ENCODE measurements around the gene KLHL26.

The KLHL26 gene

DNA sequence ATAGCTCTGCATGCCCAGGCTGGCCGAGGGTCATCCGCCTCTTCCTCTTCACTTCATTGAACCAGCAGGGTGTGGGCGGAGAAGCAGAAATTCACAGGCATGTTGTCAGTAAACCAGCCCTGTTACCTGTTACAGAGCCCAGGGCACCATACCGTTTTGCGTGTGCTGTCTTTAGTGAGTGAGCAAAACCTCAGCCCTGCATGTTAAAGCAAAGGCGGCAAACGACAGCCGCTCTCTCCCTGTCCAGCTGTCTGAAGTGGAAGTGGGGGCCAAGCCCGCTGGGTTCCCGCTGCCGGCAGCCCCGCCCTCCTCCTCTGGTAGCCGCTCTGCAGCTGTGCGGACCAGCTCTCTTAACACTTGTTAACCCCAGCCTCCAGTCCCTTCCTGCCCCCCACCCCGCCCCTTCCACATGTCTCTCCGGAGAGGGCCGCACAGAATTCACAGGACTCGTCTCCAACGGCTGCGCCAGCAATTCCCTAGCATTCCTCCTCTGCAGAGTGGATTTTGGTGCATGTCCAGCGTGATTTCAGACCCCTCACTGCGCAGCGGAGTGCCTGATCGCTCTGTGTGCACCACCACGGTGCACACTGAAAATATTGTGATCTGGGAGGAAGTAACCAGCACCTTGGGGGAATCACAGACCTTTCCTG is 12.7 kb downstream of the KLHL26 start:
- DNase-seq = no peak

GRCh38 chr19:18650021-18650390 is 13.2 kb downstream of the KLHL26 start:
- DNase-seq = no peak

- no peak for DNase-seq
Observed at GRCh38 chr19:18650468-18651041, 13.7 kb downstream of the KLHL26 start.

DNA sequence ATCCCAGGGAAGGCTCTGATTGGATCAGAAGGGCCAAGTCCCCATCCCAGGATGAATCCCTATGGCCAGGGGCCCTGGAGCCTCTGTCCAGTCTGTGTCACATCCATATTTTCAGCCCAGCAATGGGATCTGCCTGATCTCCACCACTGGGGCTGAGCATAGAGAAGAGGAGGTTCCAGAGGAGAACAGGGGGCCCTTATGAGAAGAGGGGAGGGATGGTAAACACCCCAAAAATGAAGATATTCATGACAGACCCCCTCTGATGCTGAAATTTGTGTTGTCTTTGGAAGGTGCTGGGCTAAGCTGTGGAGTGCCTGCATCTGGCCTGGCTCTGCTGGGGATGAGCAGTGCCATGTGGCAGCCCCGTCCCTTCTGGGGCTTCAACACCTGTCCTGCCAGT is 14.5 kb downstream of the KLHL26 start:
- DNase-seq = no peak

- no peak for DNase-seq
Observed at GRCh38 chr19:18651733-18652132, 14.9 kb downstream of the KLHL26 start.

DNA sequence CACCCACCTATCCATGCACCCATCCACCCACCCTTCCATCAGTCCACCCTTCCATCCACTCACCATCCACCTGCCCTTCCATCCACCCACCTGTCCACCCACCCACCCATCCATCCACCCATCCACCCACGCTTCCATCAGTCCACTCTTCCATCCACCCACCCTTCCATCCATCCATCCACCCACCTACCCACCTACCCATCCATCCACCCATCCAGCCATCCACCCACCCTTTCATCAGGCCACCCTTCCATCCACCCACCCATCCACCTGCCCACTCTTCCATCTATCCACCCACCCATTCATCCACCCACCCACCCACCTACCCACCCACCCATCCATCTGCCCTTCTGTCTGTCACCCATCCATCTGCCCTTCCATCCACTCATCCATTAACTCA is 17.0 kb downstream of the KLHL26 start:
- DNase-seq = no peak

- no peak for DNase-seq
Observed at GRCh38 chr19:18654469-18654868, 17.6 kb downstream of the KLHL26 start.

DNA sequence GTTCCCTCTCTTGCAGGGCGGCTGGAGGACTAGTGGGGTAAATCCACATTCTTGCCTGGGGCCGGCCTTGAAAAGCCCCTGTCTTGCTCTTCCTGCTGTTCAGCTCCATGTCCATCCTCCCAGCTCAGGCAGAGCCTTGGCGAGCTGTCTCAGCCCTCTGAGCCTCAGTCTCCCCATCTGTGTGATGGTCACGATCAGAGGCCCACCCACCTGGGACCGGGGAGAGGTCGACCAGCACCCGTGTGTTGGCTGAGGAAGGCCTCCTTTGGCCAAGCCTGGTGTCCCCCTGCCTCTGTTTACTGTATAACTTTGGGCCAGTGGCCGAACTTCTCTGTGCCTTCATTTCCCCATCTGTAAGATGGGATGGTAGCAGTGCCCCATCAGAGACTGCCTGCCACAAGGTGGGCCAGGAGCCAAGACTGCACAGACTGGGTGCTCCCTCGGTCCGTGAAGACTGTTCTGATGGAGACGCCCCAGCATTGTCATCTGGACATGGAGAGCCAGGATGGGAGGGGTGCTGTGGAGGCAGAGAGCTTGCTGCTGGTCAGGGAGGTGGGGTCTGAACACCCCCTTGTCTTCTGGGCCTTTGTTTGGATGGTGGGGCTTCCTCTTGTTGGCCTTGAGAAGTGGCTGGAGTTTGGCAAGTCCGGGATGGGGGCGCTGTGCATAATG is 18.5 kb downstream of the KLHL26 start:
- no peak for DNase-seq

GRCh38 chr19:18656337-18657086 is 19.7 kb downstream of the KLHL26 start:
- no peak for DNase-seq

- DNase-seq = no peak
Observed at GRCh38 chr19:18657590-18658365, 20.9 kb downstream of the KLHL26 start.

GRCh38 chr19:18658366-18658855 is 21.6 kb downstream of the KLHL26 start:
- DNase-seq = no peak

- no peak for DNase-seq
Observed at GRCh38 chr19:18659281-18660050, 22.6 kb downstream of the KLHL26 start.

DNA sequence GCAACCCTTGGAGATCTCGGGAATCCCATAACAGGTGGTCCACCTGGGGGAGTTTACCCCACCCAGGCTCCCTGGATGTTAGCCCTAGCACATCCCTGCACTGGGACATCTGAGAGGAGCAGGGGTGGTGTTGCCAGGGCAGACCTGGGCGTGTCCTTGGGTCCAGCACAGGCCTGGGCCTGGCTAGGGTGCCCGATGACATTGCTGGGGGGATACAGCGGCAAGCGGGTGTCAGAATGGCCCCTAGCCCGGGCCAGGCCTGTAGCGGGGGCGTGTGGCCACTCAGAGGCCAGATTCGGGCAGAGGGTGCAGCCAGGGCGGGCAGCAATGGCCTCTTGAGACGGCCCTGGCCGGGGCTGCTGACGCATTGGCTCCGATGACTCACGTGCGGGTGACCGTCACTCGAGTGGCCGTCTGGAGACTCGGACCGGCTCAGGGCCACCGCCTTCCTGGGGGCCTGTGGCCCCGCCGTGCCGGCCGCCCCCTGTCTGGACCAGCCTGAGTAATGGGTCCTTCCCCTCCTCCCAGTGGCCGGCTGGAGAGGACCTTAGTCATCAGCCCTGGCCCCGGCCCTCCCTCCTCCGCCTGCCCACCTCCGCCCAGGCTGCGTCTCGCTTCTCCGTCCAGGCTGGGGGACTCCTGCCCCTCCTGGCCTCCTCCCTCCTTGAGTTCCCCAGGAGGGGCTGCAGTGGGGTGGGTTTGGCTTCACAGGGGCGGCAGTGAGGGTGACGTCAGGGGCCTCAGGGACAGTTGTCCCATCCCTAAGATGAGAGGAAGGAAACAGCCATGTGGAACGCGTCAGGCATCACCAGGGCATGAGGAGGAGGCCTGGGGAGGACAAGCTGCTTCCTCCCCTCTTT is 23.5 kb downstream of the KLHL26 start:
- no peak for DNase-seq

- DNase-seq = no peak
Observed at GRCh38 chr19:18660939-18661670, 24.3 kb downstream of the KLHL26 start.

- DNase-seq = no peak
Observed at GRCh38 chr19:18662972-18663732, 26.3 kb downstream of the KLHL26 start.

DNA sequence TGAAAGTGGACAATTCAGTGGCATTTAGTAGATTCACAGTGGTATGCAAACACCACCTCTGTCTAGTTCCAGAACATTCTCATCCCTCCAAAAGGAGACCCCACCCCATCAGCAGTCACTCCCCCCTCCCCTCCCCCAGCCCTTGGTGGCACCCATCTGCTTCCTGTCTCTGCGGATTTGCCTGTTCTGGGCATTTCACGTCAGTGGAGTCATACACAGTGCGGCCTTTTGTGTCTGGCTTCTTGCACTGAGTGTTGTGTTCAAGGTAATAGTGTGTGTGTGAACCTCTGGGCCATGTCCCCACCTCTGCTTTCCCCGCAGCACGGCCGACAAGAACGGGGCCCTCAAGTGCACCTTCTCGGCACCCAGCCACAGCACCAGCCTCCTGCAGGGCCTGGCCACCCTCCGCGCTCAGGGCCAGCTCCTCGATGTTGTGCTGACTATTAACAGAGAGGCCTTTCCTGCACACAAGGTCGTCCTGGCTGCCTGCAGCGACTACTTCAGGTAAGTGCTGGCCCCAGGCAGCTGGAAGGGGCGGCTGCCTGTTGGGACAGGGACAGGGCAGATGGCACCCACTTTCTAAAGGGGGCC is 27.2 kb downstream of the KLHL26 start:
- no peak for DNase-seq

- no peak for DNase-seq
Observed at GRCh38 chr19:18665771-18666202, 29.0 kb downstream of the KLHL26 start.

- DNase-seq = no peak
Observed at GRCh38 chr19:18666317-18666716, 29.5 kb downstream of the KLHL26 start.

DNA sequence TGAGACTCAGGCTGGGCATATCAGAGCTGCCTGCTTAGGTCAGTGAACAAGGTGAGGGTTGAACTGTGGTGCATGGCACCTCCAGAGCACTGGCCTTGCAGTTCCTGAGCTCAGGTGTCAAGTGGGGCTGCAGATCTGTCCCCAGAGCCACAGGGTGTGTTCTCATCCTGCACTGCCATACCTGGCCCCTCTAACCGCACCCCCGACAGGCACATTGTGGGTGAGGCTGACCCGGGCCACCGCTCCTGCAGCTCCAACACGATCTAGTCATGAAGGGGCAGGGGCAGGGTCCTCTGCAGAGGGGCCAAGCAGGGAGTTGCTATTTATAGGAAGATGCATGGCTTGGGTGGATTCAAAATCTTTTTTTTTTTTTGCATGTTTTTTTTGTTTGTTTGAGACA is 30.0 kb downstream of the KLHL26 start:
- DNase-seq = no peak
